Neural progenitor cell (in vitro differentiated cells): ENCODE results near the gene DNASE2B.

Experiments
- EZH2 ChIP-seq: fragments of 200-600 bp; sonication (generic); IDR thresholded peaks from 2 replicates; pipeline ENCODE4 v1.6.1; 2017; ENCODE audit warnings: antibody characterized with exemption, mild to moderate bottlenecking, moderate library complexity
- EZH2phosphoT487 ChIP-seq: fragments of 200-600 bp; sonication (generic); IDR thresholded peaks from 2 replicates; pipeline ENCODE4 v1.6.1; 2017; ENCODE audit warnings: antibody characterized with exemption
- TF ChIP-seq, protein P1 (sequence below): fragments of 200-600 bp; sonication (generic); IDR thresholded peaks from 2 replicates; pipeline ENCODE4 v1.5.1; 2017; ENCODE audit warnings: antibody characterized with exemption, mild to moderate bottlenecking

GRCh38 chr1:84370831-84371394, 27.4 kb upstream of the DNASE2B start:
- no peak for TF ChIP-seq EZH2phosphoT487
- TF ChIP-seq, protein P1, sequence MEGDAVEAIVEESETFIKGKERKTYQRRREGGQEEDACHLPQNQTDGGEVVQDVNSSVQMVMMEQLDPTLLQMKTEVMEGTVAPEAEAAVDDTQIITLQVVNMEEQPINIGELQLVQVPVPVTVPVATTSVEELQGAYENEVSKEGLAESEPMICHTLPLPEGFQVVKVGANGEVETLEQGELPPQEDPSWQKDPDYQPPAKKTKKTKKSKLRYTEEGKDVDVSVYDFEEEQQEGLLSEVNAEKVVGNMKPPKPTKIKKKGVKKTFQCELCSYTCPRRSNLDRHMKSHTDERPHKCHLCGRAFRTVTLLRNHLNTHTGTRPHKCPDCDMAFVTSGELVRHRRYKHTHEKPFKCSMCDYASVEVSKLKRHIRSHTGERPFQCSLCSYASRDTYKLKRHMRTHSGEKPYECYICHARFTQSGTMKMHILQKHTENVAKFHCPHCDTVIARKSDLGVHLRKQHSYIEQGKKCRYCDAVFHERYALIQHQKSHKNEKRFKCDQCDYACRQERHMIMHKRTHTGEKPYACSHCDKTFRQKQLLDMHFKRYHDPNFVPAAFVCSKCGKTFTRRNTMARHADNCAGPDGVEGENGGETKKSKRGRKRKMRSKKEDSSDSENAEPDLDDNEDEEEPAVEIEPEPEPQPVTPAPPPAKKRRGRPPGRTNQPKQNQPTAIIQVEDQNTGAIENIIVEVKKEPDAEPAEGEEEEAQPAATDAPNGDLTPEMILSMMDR, result no peak
- no peak for TF ChIP-seq EZH2
